WI38 (cell line): ENCODE measurements around the gene LYPD6.

Experiments
- H3K4me3 ChIP-seq: 2 replicates; pipeline ENCODE4 v1.5.1; 2011; ENCODE audit warnings: low read depth, mild to moderate bottlenecking, control low read depth, low read length
- TF ChIP-seq, protein P1 (sequence below): IDR thresholded peaks from 2 replicates; pipeline ENCODE4 v1.5.1; 2012; ENCODE audit warnings: low read depth, mild to moderate bottlenecking, control low read depth, low read length

The LYPD6 gene

GRCh38 chr2:149451417-149452165 lies 121.2 kb downstream of the LYPD6 start:
- H3K4me3 ChIP-seq, result no peak overlapping the region
- TF ChIP-seq, protein P1, sequence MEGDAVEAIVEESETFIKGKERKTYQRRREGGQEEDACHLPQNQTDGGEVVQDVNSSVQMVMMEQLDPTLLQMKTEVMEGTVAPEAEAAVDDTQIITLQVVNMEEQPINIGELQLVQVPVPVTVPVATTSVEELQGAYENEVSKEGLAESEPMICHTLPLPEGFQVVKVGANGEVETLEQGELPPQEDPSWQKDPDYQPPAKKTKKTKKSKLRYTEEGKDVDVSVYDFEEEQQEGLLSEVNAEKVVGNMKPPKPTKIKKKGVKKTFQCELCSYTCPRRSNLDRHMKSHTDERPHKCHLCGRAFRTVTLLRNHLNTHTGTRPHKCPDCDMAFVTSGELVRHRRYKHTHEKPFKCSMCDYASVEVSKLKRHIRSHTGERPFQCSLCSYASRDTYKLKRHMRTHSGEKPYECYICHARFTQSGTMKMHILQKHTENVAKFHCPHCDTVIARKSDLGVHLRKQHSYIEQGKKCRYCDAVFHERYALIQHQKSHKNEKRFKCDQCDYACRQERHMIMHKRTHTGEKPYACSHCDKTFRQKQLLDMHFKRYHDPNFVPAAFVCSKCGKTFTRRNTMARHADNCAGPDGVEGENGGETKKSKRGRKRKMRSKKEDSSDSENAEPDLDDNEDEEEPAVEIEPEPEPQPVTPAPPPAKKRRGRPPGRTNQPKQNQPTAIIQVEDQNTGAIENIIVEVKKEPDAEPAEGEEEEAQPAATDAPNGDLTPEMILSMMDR, result no peak

GRCh38 chr2:149456285-149456684 lies 125.9 kb downstream of the LYPD6 start:
- no peak overlapping the region for H3K4me3 ChIP-seq
- TF ChIP-seq, protein P1, result no peak

GRCh38 chr2:149458502-149458901 lies 128.1 kb downstream of the LYPD6 start:
- TF ChIP-seq, protein P1, result no peak
- H3K4me3 ChIP-seq, result no peak overlapping the region

GRCh38 chr2:149463328-149464002 lies 133.1 kb downstream of the LYPD6 start:
- TF ChIP-seq, protein P1, result no peak
- no peak overlapping the region for H3K4me3 ChIP-seq

- TF ChIP-seq, protein P1, result no peak
- H3K4me3 ChIP-seq, result no peak overlapping the region
These were observed 134.0 kb downstream of the LYPD6 start for GRCh38 chr2:149464396-149464795.

DNA sequence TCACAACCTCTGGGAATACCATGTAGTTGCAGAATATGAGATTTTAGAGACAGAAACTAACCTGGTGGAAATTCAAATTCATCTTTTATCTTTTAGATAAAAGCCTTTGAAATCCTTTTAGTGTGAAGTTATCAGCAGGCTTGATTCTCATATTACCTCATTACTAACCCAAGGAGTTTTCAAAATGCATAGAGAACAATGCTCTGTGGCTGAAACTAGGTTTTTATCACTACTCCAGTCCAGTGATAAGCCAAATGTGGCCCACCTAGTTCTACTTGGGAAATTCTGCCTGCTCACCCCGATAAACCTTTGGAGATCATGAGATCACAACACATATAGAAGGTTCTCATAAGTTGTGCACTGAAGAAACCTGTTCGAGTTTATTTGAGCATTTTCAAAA lies 135.5 kb downstream of the LYPD6 start:
- TF ChIP-seq, protein P1, result no peak

DNA sequence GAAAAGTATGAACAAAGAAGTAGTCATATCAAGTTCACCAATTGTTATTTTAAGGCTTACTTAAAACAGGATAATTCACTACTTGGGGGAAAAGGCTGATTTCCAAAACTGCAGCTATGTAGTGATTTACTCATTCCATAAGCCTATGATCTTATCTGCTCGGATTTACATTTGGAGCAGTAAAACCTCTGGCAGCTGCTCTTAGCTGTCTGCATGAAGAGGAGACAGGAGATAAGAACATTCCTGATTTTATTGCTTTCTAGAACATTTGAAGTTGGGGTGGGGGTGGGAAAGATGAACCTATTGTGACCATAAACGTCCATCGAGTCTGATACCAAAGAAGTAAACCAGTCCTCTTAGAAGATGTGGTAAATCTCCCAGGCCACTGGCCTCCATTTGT lies 136.2 kb downstream of the LYPD6 start:
- TF ChIP-seq, protein P1, result no peak
- H3K4me3 ChIP-seq, result no peak overlapping the region

More for the DNA sequence above, 135.5 kb downstream of the LYPD6 start:
- no peak overlapping the region for H3K4me3 ChIP-seq
